Prostate gland (tissue), 2 donors: ENCODE results near the gene YEATS4. TPM values are rescaled to one million over a fixed set of nuclear protein-coding genes. Genes with fewer than 3 reads are reported as not detected.

Experiments used
- DNase-seq: peaks from one replicate; pipeline ENCODE4 v3.0.0-alpha.2; 2019; ENCODE audit warnings: low spot score
- H3K27ac ChIP-seq, 2 donors: fragments of 200-600 bp; sonication (generic); 2 replicates each; pipeline ENCODE4 v1.5.1; 2017 to 2019
- H3K27me3 ChIP-seq: fragments of 200-600 bp; sonication (generic); replicated peaks from 2 replicates; pipeline ENCODE4 v1.5.1; 2019; ENCODE audit not compliant: insufficient read depth
- H3K36me3 ChIP-seq, 2 donors: fragments of 200-600 bp; sonication (generic); 1 replicate in 1 of 2; 2 replicates in 1 of 2; pipeline versions ENCODE4 v1.5.1 to v1.8.1; 2017 to 2019
- H3K4me1 ChIP-seq: fragments of 200-600 bp; sonication (generic); replicated peaks from 2 replicates; pipeline ENCODE4 v1.5.1; 2019
- H3K4me3 ChIP-seq, 2 donors: fragments of 200-600 bp; sonication (generic); 2 replicates each; pipeline ENCODE4 v1.5.1; 2017 to 2019
- H3K9me3 ChIP-seq: fragments of 200-600 bp; sonication (generic); 2 replicates; pipeline ENCODE4 v1.5.1; 2017
- POLR2A ChIP-seq: fragments of 450-650 bp; IDR thresholded peaks from one replicate; pipeline ENCODE4 v1.6.1; 2016; ENCODE audit warnings: antibody characterized with exemption, mild to moderate bottlenecking
- POLR2AphosphoS5 ChIP-seq: sonication (generic); formaldehyde crosslinking; IDR thresholded peaks from one replicate; pipeline ENCODE4 v1.6.1; 2017; ENCODE audit warnings: antibody characterized with exemption
- WGBS: methylation state at CpG from one replicate; pipeline ENCODE4 v1.1.5; 2018; 5-methylcytosine and 5-hydroxymethylcytosine counted together
- intact Hi-C: fragments of 100-400 bp; cut with DNase I; formaldehyde crosslinking; loops from one replicate; pipeline ENCODE4 v1.14.2; 2022
- total RNA-seq, 2 donors: library from RNA; depleted of rRNA; stranded (reverse); fragments of >200 nt; gene quantifications; one replicate each; pipeline ENCODE4 v1.1.0, GENCODE V29; 2016
- TF ChIP-seq, protein P1 (sequence below), 4 experiments: fragments of 200-600 bp in 2 of 4; fragments of 450-650 bp in 2 of 4; sonication (generic) in 2 of 4; IDR thresholded peaks; 1 replicate in 3 of 4; 2 replicates in 1 of 4; pipeline ENCODE4 v1.5.1; 2016 to 2019; ENCODE audit warnings: antibody characterized with exemption in 4 of 4, mild to moderate bottlenecking in 2 of 4, moderate library complexity in 2 of 4

Gene YEATS4
- total RNA-seq, 2 donors from 2014 or later: 29.0 to 57.4 TPM

DNA sequence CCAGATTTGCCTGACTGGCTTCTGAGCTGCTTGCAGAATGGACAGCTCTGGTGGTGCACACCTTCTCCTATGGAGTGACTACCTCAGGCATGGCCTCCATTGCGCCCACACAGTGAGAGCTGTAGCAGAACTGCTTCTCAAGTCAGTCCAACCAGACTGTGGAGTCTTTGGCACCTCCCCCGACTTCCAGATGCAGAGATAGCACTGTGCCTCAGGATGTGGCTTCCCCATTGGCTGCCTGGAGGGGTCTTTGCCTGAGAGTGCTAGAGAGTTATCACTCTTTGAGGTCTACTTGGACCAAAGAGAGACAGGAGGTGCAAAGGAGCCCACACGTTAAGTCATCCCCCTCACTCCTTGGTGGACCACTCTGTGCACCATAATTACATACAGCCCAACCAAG, 65.9 kb downstream of the YEATS4 start:
- Histone ChIP-seq H3K27ac (no peak overlapping the region), H3K4me3 (no peak overlapping the region), H3K36me3 (no peaks in the 10 kb centered on the region), H3K9me3 (no peaks in the 10 kb centered on the region), H3K4me1 (no peaks in the 10 kb centered on the region), H3K27me3 (no peaks in the 10 kb centered on the region)
- TF ChIP-seq POLR2AphosphoS5 (no peak), POLR2A (no peak)
- TF ChIP-seq, protein P1, sequence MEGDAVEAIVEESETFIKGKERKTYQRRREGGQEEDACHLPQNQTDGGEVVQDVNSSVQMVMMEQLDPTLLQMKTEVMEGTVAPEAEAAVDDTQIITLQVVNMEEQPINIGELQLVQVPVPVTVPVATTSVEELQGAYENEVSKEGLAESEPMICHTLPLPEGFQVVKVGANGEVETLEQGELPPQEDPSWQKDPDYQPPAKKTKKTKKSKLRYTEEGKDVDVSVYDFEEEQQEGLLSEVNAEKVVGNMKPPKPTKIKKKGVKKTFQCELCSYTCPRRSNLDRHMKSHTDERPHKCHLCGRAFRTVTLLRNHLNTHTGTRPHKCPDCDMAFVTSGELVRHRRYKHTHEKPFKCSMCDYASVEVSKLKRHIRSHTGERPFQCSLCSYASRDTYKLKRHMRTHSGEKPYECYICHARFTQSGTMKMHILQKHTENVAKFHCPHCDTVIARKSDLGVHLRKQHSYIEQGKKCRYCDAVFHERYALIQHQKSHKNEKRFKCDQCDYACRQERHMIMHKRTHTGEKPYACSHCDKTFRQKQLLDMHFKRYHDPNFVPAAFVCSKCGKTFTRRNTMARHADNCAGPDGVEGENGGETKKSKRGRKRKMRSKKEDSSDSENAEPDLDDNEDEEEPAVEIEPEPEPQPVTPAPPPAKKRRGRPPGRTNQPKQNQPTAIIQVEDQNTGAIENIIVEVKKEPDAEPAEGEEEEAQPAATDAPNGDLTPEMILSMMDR (IDR thresholded peaks at IDR 0.05): no peak
- DNase-seq: no peak
- intact Hi-C loops: no loop called here
- WGBS: 87% methylated on average over 3 of the region's 3 CpGs

DNA sequence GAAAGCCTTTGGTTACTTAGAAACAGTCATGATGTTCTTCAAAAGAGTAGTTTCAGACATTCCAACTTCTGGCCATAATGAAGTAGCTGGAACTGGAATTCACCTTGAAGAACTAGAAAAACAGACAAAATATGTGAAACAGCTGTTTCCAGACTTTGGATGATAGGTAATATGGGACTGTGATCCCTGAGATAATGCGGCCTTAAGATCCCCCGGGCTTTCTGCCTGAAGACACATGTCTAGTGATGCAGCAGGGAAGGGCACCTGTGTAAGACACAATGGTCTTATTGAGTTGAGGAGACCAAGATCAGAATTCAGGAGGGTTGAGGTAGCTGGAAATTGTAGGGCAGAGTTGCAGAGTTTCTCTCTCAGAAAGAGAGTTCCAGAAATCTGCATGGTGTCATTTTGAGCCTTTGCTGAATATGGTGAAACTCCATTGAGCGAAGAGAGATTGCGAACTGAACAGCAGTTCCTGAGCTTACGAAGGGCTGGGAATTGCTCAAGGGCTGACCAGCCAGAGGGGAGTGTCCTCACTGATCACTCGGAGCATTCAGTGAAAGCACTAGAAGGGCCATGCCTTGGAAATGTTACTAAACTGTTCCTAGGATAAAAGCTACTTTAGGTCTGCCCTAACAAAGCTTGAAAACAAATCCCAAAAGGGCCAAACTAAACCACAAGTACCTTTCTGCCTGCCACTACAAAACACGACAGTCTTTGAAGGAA, 69.0 kb downstream of the YEATS4 start:
- TF ChIP-seq, protein P1 (IDR thresholded peaks at IDR 0.05): no peak
- Histone ChIP-seq H3K27me3 (no peaks in the 10 kb centered on the region), H3K4me1 (no peaks in the 10 kb centered on the region), H3K4me3 (no peak overlapping the region), H3K36me3 (no peaks in the 10 kb centered on the region), H3K27ac (no peak overlapping the region), H3K9me3 (no peaks in the 10 kb centered on the region)
- no peak for DNase-seq
- 91% methylated on average over 7 of the region's 7 CpGs for WGBS
- intact Hi-C loops: no loop called here

DNA sequence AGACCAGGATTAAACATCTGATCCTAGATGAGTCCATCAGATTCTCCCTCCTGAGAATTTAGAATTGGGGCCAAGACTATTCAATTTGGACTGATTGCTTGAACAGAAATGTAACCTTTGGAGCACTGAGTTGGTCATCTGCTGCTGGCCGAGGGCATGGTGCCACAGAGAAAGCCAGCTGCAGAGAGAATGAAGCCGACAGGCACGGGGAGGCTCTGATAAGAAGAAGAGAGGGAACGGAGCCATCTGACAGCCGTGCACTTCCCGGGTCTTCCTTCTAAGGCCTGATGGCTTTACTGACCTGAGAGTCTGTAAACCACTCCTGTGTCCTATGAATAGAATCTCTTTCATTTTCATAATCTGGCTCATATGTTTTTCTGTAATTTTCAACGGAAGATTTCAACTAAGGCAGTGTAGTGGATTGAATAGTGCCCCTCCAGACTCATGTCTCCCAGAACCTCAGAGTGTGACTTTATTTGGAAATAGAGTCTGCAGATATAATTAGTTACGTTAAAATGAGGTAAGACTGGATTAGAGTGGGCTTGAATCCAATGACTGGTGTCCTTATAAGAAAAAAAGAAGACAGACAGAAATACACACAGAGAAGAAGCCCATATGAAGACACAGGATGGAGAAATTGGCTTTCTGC, 71.5 kb downstream of the YEATS4 start:
- intact Hi-C loops: no loop called here
- no peaks in the 10 kb centered on the region for H3K4me1 ChIP-seq
- TF ChIP-seq, protein P1 (IDR thresholded peaks at IDR 0.05): no peak
- TF ChIP-seq POLR2AphosphoS5 (no peak), POLR2A (no peak)
- DNase-seq: no peak
- no peaks in the 10 kb centered on the region for H3K9me3 ChIP-seq
- no peaks in the 10 kb centered on the region for H3K27me3 ChIP-seq
- whole genome bisulfite sequencing: 72% methylated on average over 8 of the region's 8 CpGs
- H3K27ac ChIP-seq: no peak overlapping the region
- H3K4me3 ChIP-seq: no peak overlapping the region
- no peaks in the 10 kb centered on the region for H3K36me3 ChIP-seq

DNA sequence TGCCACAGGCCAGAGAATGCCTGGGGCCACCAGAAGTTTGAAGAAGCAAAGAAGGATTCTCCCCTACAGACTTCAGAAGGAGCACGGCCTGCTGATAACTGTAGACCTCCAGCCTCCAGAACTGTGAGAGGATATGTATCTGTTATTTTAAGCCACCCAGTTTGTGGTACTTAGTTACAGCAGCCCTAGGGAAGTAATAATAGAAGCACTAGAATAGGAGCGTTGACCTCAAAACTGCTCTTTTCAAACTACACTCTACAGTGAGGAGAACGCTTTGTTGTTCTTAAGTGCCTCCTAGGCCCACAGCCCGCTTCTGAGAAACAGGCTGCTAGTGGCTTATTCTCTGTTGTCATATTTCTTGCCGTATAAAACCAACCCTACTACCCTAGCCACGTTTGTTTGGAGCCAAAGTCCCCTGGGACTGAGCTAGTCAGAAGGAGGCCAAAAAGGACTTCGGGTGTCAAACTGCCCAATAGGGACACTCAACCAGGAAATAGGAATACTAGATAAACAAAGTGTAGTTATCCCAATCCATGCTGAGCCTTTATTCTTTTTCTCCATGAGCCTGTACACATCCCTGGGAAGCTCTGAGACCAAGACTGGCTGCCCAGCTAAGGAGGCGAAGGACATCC, 72.2 kb downstream of the YEATS4 start:
- Histone ChIP-seq H3K36me3 (no peaks in the 10 kb centered on the region), H3K9me3 (no peaks in the 10 kb centered on the region), H3K4me3 (no peak overlapping the region), H3K27me3 (no peaks in the 10 kb centered on the region), H3K4me1 (no peaks in the 10 kb centered on the region), H3K27ac (no peak overlapping the region)
- TF ChIP-seq POLR2A: no peak
- TF ChIP-seq, protein P1 (IDR thresholded peaks at IDR 0.05): no peak
- no peak for TF ChIP-seq POLR2AphosphoS5
- 89% methylated on average over 8 of the region's 8 CpGs for WGBS
- intact Hi-C loops: no loop called here
- DNase-seq: no peak
